WTC11 (cell line): ENCODE measurements around the gene LETM1. TPM values are rescaled to one million over a fixed set of nuclear protein-coding genes. Genes with fewer than 3 reads are reported as not detected.

ENCODE experiments used
- ATAC-seq: fragments of 200-7000 bp; cut with Tn5 transposase; 2 replicates; pipeline ENCODE4 v1.10.0; 2021; ENCODE audit warnings: mild to moderate bottlenecking, moderate library complexity
- CTCF ChIA-PET: fragments of 300-600 bp; sonication (Branson Sonifier 250); formaldehyde crosslinking; loops from one replicate; lab custom pipeline; 2021; ENCODE audit warnings: antibody characterized with exemption; lab: Charles Lee
- POLR2A ChIA-PET: fragments of 350-600 bp; sonication (Branson Sonifier 250); formaldehyde crosslinking; loops from one replicate; lab custom pipeline; 2021; ENCODE audit warnings: antibody characterized with exemption; lab: Charles Lee
- DNase-seq: peaks from one replicate; pipeline ENCODE4 v3.0.0; 2021; ENCODE audit warnings: low spot score
- H3K27ac Mint-ChIP-seq: 2 replicates; pipeline ENCODE4 v1.8.0; 2021; ENCODE audit warnings: mixed read lengths
- H3K27me3 Mint-ChIP-seq: 2 replicates; pipeline ENCODE4 v1.8.0; 2021; ENCODE audit warnings: low read depth, mild to moderate bottlenecking, moderate library complexity, mixed read lengths
- H3K36me3 Mint-ChIP-seq: 2 replicates; pipeline ENCODE4 v1.8.0; 2021; ENCODE audit warnings: mixed read lengths
- H3K4me1 Mint-ChIP-seq: 2 replicates; pipeline ENCODE4 v1.8.0; 2022; ENCODE audit warnings: mixed read lengths
- H3K4me3 Mint-ChIP-seq: 2 replicates; pipeline ENCODE4 v1.8.0; 2021; ENCODE audit warnings: mild to moderate bottlenecking, moderate library complexity, mixed read lengths
- H3K9me3 Mint-ChIP-seq: 2 replicates; pipeline ENCODE4 v1.8.0; 2021; ENCODE audit warnings: mixed read lengths
- AFF4 ChIP-seq: sonication (generic); formaldehyde crosslinking; IDR thresholded peaks from 2 replicates; pipeline ENCODE4 v1.8.1; 2023; ENCODE audit warnings: mild to moderate bottlenecking, missing genetic modification reagents, borderline replicate concordance
- ESRRA ChIP-seq: sonication (generic); formaldehyde crosslinking; IDR thresholded peaks from 2 replicates; pipeline ENCODE4 v1.8.1; 2022; ENCODE audit warnings: mild to moderate bottlenecking, missing genetic modification reagents, borderline replicate concordance
- GRHL2 ChIP-seq: fragments of 250-450 bp; sonication (Bioruptor Pico); IDR thresholded peaks from 2 replicates; pipeline ENCODE4 v1.8.0; 2022; ENCODE audit warnings: mild to moderate bottlenecking, moderate library complexity; ENCODE audit not compliant: insufficient replicate concordance, severe bottlenecking
- HMGA2 ChIP-seq: fragments of 250-450 bp; sonication (Bioruptor Pico); IDR thresholded peaks from 2 replicates; pipeline ENCODE4 v1.4.0; 2021; ENCODE audit warnings: mild to moderate bottlenecking, moderate library complexity
- IRF1 ChIP-seq: sonication (generic); formaldehyde crosslinking; IDR thresholded peaks from 2 replicates; pipeline ENCODE4 v1.8.0; 2023; ENCODE audit warnings: missing genetic modification reagents
- MYBL2 ChIP-seq: sonication (generic); formaldehyde crosslinking; IDR thresholded peaks from 2 replicates; pipeline ENCODE4 v1.8.1; 2023; ENCODE audit warnings: mild to moderate bottlenecking, moderate library complexity, missing genetic modification reagents
- NFATC4 ChIP-seq: fragments of 250-450 bp; sonication (Bioruptor Pico); IDR thresholded peaks from 2 replicates; pipeline ENCODE4 v1.9.0; 2021; ENCODE audit warnings: mild to moderate bottlenecking
- NFE2L1 ChIP-seq: sonication (generic); formaldehyde crosslinking; IDR thresholded peaks from 2 replicates; pipeline ENCODE4 v1.8.1; 2023; ENCODE audit warnings: missing genetic modification reagents
- NR1H2 ChIP-seq: sonication (generic); formaldehyde crosslinking; IDR thresholded peaks from 2 replicates; pipeline ENCODE4 v1.9.0; 2021; ENCODE audit warnings: mild to moderate bottlenecking, moderate library complexity, missing genetic modification reagents
- NR3C1 ChIP-seq: sonication (generic); formaldehyde crosslinking; conservative IDR thresholded peaks from 2 replicates; pipeline ENCODE4 v1.8.1; 2023; ENCODE audit warnings: low read depth, mild to moderate bottlenecking, missing genetic modification reagents
- TEAD1 ChIP-seq: sonication (generic); formaldehyde crosslinking; IDR thresholded peaks from 2 replicates; pipeline ENCODE4 v1.8.0; 2022; ENCODE audit warnings: mild to moderate bottlenecking, missing genetic modification reagents
- ZNF138 ChIP-seq: sonication (generic); formaldehyde crosslinking; conservative IDR thresholded peaks from 2 replicates; pipeline ENCODE4 v1.8.1; 2022; ENCODE audit warnings: mild to moderate bottlenecking, moderate library complexity, missing genetic modification reagents
- ZNF219 ChIP-seq: sonication (generic); formaldehyde crosslinking; IDR thresholded peaks from 2 replicates; pipeline ENCODE4 v1.8.0; 2023; ENCODE audit warnings: missing genetic modification reagents, mild to moderate bottlenecking, borderline replicate concordance
- ZNF396 ChIP-seq: fragments of 250-450 bp; sonication (Bioruptor Pico); IDR thresholded peaks from 2 replicates; pipeline ENCODE4 v1.8.0; 2021; ENCODE audit warnings: mild to moderate bottlenecking, moderate library complexity, borderline replicate concordance
- ZNF416 ChIP-seq: fragments of 250-450 bp; sonication (Bioruptor Pico); IDR thresholded peaks from 2 replicates; pipeline ENCODE4 v1.9.0; 2021; ENCODE audit warnings: mild to moderate bottlenecking, inconsistent platforms
- ZNF671 ChIP-seq: fragments of 250-450 bp; sonication (Bioruptor Pico); IDR thresholded peaks from 2 replicates; pipeline ENCODE4 v1.8.0; 2021; ENCODE audit warnings: mild to moderate bottlenecking
- total RNA-seq: library from RNA; stranded (reverse); gene quantifications from 3 replicates; pipeline ENCODE4 v1.2.3, GENCODE V29; 2021

The LETM1 gene
- total RNA-seq, 1 experiment from 2014 or later: 66.7 TPM

GRCh38 chr4:1862055-1862911 is 6.3 kb upstream of the LETM1 start:
- Mint-ChIP-seq H3K4me1 (no peaks in the 10 kb centered on the region; the same call in 1 of the 2 replicates), H3K9me3 (no peaks in the 10 kb centered on the region), H3K27ac (no peak overlapping the region), H3K36me3 (no peaks in the 10 kb centered on the region), H3K4me3 (peak overlapping the region; percentile 63), H3K27me3 (peaks cover 99% of the 10 kb centered on the region)
- DNase-seq: no peak
- ATAC-seq: peak; percentile 54
- TF ChIP-seq HMGA2 (no peak), IRF1 (CRISPR knock-in tag) (no peak), NFATC4 (no peak), ZNF671 (no peak)
- ChIA-PET POLR2A (interaction anchor here (0.6 kb wide), 1 partner anchor 19 kb away, joined by 5 read pairs; no protein-coding TSS in a partner anchor), CTCF (interaction anchor here (0.6 kb wide), 1 partner anchor 1114 kb away, joined by 5 read pairs; no protein-coding TSS in a partner anchor)

- Mint-ChIP-seq H3K27ac (no peak overlapping the region), H3K27me3 (peaks cover 79% of the 10 kb centered on the region), H3K36me3 (no peaks in the 10 kb centered on the region), H3K9me3 (no peaks in the 10 kb centered on the region), H3K4me3 (no peak overlapping the region), H3K4me1 (peaks cover 7% of the 10 kb centered on the region)
- ChIA-PET POLR2A (no interaction called here), CTCF (interaction anchor here (0.7 to 2.1 kb wide), 3 partner anchors 40 to 307 kb away, joined by 3 to 9 read pairs (median 5); no protein-coding TSS in a partner anchor)
- TF ChIP-seq ZNF416 (CRISPR knock-in tag) (no peak), ESRRA (CRISPR knock-in tag) (no peak), MYBL2 (CRISPR knock-in tag) (no peak), GRHL2 (CRISPR knock-in tag) (no peak)
- DNase-seq (no peak), ATAC-seq (no peak)
Observed at GRCh38 chr4:1859389-1859753, 3.4 kb upstream of the LETM1 start.

- DNase-seq (no peak), ATAC-seq (no peak)
- H3K27ac Mint-ChIP-seq: no peak overlapping the region
- H3K9me3 Mint-ChIP-seq: no peaks in the 10 kb centered on the region
- H3K36me3 Mint-ChIP-seq: no peaks in the 10 kb centered on the region
- peaks cover 8% of the 10 kb centered on the region for H3K4me1 Mint-ChIP-seq
- ChIA-PET CTCF (interaction anchor here (2.0 kb wide), 1 partner anchor 53 kb away, joined by 7 read pairs; no protein-coding TSS in a partner anchor), POLR2A (no interaction called here)
- TF ChIP-seq ZNF138 (CRISPR knock-in tag) (no peak), NFE2L1 (CRISPR knock-in tag) (no peak), TEAD1 (CRISPR knock-in tag) (no peak), AFF4 (CRISPR knock-in tag) (no peak), IRF1 (CRISPR knock-in tag) (no peak), NFATC4 (no peak), ZNF219 (no peak), NR1H2 (CRISPR knock-in tag) (no peak), NR3C1 (CRISPR knock-in tag) (no peak), ZNF396 (CRISPR knock-in tag) (no peak)
- H3K27me3 Mint-ChIP-seq: peaks cover 65% of the 10 kb centered on the region
- H3K4me3 Mint-ChIP-seq: no peak overlapping the region
Observed at GRCh38 chr4:1857931-1858330, 2.0 kb upstream of the LETM1 start.
